ENCODE results near the gene CHKB.

The CHKB gene

DNA sequence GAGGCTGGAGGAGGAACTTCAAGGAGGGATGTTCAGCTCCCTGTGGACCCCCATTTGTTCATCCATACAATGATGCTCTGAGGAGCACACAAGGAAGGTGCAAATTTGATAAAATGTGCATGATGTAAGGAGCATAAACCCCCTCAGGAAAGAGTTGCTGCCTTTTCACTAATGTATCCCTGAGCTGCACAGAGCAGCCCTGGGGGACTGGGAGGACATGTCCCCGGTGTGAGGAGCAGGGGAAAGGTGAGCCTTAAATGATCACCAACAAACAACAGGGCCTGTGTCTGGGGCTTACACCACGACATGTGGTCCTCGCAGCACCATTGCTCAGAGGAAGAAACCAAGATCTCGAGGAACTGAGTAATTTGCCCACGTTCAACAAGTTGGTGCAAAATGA lies 14.4 kb upstream of the CHKB start:
- DNase-seq = no peak

- no peak for DNase-seq
Measured at GRCh38 chr22:50595189-50595588, 12.5 kb upstream of the CHKB start.

DNA sequence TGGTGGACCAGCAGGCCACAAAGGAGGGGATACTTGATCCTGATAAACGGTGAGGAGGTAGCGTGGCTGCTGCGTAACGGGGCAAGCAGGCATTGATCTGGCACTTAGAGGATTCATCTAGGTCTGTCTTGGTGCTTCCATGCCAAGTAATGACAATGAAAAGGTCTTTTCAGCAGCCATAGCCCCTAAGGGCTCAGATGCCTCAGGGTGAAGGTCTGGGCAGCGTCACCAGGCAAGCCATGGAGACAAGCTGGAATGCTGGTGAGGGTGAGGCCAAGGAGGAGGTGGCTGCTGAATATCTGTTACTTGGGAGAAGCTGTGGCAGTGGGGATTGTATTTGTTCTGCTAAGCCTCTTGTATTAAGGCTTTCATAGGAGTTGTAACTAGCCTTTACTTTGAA lies 4.8 kb upstream of the CHKB start:
- no peak for DNase-seq

GRCh38 chr22:50586416-50586815 lies 3.8 kb upstream of the CHKB start:
- no peak for DNase-seq

DNA sequence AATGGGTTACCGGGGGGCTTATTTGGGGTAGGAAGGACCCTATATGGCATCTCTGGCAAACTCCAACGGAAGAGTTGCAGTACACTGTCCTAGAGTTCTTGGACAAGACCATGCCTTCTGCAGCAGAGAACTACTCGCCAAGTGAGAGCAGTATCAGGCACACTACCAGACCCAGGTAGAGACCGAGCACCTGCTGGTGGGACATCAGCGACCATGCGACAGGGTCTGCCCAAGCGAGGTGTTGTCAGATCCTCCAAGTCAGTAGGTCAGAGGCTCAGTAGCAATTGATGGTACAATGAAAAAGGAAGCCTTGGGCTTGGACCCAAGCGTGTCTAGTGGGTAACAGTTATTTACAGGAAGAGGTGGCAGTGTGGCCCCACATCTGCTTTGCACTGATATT lies 3.1 kb upstream of the CHKB start:
- no peak for DNase-seq

DNA sequence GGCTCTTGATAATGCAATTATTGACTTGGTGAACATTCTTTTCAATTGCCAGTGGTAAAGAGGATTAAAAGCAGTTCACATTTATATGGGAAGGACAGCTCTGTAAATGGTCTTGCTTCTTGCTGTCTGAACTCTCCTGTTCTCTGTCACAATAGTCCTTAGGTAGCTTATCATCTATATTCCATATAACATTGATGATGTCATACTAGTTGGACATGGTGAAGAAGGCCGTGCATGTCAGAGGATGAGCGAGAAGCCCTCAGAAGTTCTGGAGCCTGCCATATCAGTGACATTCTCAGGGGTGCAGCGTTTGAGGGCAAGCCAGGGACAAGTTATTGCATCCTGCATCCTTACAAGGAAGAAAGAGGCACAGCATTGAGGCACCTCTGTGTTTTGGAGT lies 2.6 kb upstream of the CHKB start:
- DNase-seq = no peak

GRCh38 chr22:50584106-50585096 lies 1.8 kb upstream of the CHKB start:
- DNase-seq = no peak

- no peak for DNase-seq
Measured at GRCh38 chr22:50583294-50583861, 729 bp upstream of the CHKB start.

DNA sequence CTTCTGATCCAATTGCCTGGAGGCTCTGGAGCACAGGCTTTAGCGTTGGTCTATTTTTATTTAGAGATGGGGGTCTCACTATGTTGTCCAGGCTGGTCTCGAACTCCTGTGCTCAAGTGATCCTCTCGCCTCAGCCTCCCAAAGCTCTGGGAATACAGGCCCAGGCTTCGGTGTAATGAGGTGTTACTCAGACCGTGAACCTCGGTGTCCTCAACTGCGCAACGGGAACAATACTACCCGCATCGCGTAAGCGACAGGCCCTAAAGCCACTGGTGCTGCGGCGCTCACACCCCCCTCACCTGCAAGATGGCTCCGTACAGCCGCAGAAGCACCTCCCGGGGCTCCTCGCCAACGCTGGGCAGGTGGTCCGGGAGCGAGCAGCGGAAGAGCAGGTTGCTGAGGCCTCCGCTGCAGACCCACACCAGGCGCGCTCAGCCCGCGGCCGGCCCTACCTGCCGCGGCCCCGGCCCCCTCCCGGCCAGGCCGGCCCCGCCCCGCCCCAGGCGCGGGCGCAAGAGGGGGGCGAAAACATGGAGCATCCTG lies 628 bp downstream of the CHKB start:
- peak; percentile 50 for DNase-seq

DNA sequence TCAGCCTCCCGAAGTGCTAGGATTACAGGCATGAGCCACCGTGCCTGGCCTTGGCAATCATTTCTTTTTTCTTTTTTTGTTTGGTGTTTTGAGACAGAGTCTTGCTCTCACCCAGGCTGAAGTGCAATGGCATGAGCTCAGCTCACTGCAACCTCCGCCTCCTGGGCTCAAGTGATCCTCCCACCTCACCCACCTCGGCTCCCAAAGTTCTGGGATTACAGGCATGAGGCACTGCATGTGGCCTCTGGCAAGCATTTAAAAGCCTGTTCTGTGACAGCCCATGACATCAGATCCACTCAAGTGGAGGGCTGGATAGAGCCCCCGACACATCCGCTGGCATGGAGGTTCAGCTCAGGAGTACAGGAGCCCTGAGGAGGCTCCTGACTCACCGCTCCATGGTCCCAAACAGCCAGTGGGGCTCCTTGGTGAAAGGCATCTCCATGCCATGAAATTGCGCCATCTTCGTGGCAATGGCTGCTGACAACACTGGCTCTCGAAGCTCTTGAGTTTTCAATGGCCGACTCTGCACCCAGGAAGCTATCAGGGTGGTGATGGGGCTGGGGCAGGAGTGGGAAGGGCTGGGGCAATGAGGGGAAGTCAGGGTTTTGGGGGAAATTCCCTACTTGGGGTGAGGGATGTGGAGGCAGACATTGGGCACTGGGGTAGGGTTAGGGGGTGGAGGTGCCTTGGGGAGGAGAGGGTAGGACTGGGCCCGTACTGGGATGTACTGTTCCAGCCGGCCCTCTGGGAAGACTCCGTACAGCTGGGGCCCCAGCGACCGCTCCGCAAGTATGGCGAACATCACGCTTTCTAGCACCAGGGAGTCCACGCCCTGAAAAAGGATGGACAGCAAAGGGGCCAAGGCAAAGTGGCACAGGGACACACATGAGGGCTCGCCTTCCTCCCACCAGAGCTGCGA lies 1.4 kb downstream of the CHKB start:
- no peak for DNase-seq

- DNase-seq = no peak
Measured at GRCh38 chr22:50579752-50580151, 2.9 kb downstream of the CHKB start.

GRCh38 chr22:50578776-50579310 lies 3.8 kb downstream of the CHKB start:
- no peak for DNase-seq

GRCh38 chr22:50577987-50578775 lies 4.5 kb downstream of the CHKB start, which contains the start of gene CPT1B:
Gene CPT1B, minus strand, starts transcription at chr22:50578427. Its CDS starts 512 bp downstream, at chr22:50577915.
- DNase-seq = no peak

DNA sequence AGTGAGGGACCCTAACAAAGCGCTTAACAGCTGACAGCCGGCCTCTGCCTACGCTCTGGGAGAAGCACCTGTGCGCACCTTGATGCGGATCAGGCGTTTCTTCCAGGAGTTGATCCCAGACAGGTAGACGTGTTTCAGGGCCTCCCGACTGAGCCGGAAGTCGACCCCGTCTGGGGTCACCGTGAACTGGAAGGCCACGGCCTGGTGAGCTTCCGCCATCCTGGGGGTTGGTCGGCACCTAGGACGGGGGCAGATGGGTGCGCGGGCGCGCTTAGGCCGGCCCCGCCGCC lies 5.0 kb downstream of the CHKB start:
- no peak for DNase-seq

DNA sequence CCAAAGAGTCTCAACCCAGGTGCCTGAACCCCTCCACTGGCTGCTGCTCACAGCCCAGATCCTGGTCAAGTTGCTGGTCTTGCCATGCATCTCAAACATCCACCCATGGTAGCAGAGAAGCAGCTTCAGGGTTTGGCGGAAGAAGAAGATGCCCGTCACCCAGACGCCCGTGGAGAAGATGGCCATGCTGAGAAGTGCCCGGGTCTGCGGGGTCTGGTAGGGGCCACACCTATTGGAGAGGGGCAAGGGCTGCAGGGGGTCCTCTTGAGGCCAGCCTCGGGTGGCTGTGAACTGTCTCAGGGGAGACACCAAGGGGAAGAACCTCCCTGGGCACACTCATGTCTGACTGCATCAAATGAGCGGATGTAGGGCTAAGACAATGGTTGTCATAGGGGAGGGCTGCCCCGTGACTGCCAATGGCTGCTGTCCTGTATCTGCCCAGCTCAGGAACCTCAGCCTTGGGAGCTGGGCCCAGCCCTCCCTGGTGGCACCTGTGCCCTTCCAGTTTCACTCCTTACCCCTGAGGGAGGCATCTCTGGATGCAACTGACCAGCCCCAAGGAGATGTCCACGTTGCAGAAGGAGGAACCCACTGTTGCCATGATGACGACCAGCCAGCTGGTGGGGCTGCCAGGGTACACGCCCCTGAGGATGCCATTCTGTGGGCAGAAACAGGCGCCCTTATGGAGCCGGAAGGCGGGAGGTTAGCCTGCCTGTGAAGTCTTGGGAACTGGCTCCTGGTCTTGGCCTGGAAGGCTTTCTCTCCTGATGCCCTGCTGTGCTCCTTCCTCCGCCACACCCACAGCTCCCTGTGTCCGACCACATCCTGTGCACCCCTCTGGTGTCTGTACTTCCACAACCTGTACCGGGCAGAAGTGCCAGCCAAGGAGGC lies 5.6 kb downstream of the CHKB start:
- DNase-seq = no peak

- DNase-seq = no peak
Measured at GRCh38 chr22:50576070-50576469, 6.6 kb downstream of the CHKB start.

GRCh38 chr22:50575426-50575941 lies 7.2 kb downstream of the CHKB start:
- DNase-seq = no peak

- no peak for DNase-seq
Measured at GRCh38 chr22:50574383-50574755, 8.3 kb downstream of the CHKB start.

DNA sequence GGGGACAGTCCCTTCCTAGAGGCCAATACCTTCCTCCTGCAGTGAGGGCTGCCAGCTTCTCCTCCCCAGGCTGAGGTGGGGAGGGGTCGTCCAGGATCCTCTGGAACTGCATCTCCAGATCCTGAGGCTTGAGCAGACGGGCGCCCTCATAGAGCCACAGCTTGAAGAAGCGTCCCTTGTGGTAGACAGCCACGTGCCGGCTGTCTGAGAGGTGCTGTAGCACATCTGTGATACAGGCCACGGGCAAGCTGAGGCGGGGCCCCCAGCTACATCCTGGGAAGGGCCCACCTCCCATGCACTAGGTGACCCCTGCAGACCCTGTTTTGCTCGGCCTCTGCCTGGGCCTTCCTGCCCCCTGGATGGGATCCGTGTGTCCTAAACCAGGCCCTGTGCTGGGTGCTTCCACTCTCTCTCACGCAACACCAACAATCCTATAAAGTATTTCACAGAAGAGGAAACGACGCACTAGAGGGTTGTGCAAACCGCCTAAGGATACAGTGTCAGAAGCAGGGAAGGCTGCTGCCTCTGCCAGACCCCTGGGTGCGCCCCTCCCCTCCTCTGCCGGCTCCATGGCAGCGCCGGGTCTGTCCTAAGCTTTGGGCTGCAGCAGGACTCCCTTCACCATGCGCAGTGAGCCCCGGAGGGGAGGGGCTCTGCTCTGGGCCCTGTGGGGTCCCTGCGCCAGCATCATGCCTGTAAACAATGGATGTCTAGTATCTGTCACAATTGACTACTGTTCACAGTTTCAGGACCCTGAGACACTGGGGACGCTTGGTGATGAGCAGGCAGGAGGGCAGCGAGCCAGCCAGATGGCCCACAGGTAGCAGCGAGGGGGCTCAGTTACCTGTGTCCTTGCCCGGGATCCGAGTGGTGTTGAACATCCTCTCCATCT lies 8.9 kb downstream of the CHKB start:
- no peak for DNase-seq

DNA sequence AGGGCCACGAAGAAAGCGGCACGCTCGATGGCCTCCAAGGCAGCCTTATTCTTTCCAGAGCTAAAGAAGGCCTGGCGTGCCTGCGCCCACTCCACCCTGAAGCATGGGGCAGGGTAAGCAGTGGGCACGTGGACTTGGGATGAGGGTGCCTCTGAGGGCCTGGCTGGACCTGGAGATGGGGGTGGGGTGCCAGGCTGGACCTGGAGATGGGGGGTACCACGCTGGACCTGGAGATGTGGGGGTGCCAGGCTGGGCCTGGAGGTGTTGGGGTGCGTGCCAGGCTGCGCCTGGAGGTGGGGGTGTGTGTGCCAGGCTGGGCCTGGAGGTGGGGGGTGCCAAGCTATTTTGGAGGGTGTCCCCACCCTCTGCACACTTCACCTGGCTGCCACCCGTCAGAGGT lies 9.7 kb downstream of the CHKB start:
- DNase-seq = no peak

Measured in stimulated activated CD4-positive, alpha-beta T cell treated with anti-CD3 and anti-CD28 coated beads, Interleukin-1b, Interleukin-23, amount 100 ng/mL, for 48 hours (primary cell).